ENCODE results near the gene SPOCD1.

SPOCD1 gene

DNA sequence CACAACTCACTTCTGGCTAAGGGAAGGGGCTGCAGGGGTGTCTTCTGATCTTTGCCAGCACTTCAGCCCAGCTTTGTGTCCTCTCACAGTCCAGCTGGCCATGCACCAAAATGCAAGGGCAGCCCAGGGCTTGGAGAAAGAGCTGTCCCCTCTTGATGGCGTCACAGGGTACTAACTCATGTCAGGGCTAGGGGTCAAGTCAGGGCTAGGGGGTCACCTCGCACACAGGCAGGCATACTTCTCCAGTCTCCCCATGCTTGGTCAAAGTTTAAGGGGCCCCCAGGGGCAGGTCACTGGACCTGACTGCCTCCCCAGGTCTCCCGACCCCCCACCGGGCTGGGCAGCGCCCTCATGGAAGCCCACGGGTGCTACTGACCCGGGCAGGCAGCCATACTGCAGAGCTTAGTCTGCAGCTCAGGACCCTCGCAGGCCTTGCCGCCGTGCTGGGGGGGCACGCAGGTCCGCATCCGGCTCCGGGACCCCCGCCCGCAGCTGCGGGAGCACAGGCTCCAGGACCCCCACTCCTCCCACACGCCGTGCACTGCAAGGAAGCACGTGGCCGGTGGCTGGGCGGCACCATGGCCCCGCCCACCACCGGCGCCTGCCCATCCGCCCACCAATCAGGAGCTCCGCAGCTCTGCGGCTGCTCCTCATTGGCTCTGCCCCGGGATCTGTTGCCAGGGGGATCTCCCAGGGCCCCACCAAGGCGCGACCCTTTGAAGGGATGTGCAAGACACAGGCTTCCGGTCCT is 73.2 kb downstream of the SPOCD1 start:
- no peak for DNase-seq

Measured in amygdala (tissue), 56 donors.